PC-9 (cell line): ENCODE data around the gene INKA2. TPM values are rescaled to one million over a fixed set of nuclear protein-coding genes. Genes with fewer than 3 reads are reported as not detected.

Experiments
- BruUV-seq: library from RNA; stranded (reverse); fragments of 400-500 nt; replicated peaks from 2 replicates; lab custom pipeline; 2021; lab: Mats Ljungman, UMichigan
- CTCF ChIA-PET: fragments of 300-600 bp; sonication (Branson Sonifier 250); formaldehyde crosslinking; loops from one replicate; lab custom pipeline; 2022; ENCODE audit warnings: antibody characterized with exemption; lab: Charles Lee
- POLR2A ChIA-PET: fragments of 300-600 bp; sonication (Branson Sonifier 250); formaldehyde crosslinking; loops from one replicate; lab custom pipeline; 2022; ENCODE audit warnings: antibody characterized with exemption; ENCODE audit not compliant: unreplicated experiment; lab: Charles Lee
- DNase-seq, 2 experiments: peaks; one replicate each; pipeline versions ENCODE4 v3.0.0 to v3.0.0-alpha.2; 2015 to 2022; ENCODE audit warnings: mixed read lengths in 1 of 2
- H2AFZ ChIP-seq: fragments of 200-600 bp; sonication (generic); 2 replicates; pipeline ENCODE4 v1.8.1; 2017; ENCODE audit warnings: antibody characterized with exemption
- H3F3A ChIP-seq: fragments of 200-600 bp; sonication (generic); 2 replicates; pipeline ENCODE4 v1.8.1; 2017; ENCODE audit warnings: antibody characterized with exemption, mild to moderate bottlenecking, low read depth; ENCODE audit not compliant: insufficient read depth
- H3K27ac ChIP-seq: fragments of 200-600 bp; sonication (generic); 2 replicates; pipeline ENCODE4 v1.6.1; 2016; ENCODE audit warnings: mixed run types
- H3K27me3 ChIP-seq: fragments of 200-600 bp; sonication (generic); 2 replicates; pipeline ENCODE4 v1.6.1; 2016; ENCODE audit warnings: low read depth, mixed run types; ENCODE audit not compliant: insufficient read depth
- H3K36me3 ChIP-seq: fragments of 200-600 bp; sonication (generic); 2 replicates; pipeline ENCODE4 v1.6.1; 2016; ENCODE audit warnings: low read depth, mixed run types
- H3K4me1 ChIP-seq: fragments of 200-600 bp; sonication (generic); replicated peaks from 2 replicates; pipeline ENCODE4 v1.6.1; 2016; ENCODE audit warnings: mixed run types; ENCODE audit not compliant: insufficient read depth
- H3K4me2 ChIP-seq: fragments of 200-600 bp; sonication (generic); 2 replicates; pipeline ENCODE4 v1.6.1; 2017; ENCODE audit warnings: mixed run types
- H3K4me3 ChIP-seq: fragments of 200-600 bp; sonication (generic); 2 replicates; pipeline ENCODE4 v1.6.1; 2016; ENCODE audit warnings: mixed run types
- H3K79me2 ChIP-seq: fragments of 200-600 bp; sonication (generic); 2 replicates; pipeline ENCODE4 v1.6.1; 2017; ENCODE audit warnings: low read depth, mixed run types
- H3K9me2 ChIP-seq: fragments of 200-600 bp; sonication (generic); 2 replicates; pipeline ENCODE4 v1.8.1; 2017; ENCODE audit warnings: mild to moderate bottlenecking; ENCODE audit not compliant: insufficient read depth
- H3K9me3 ChIP-seq: fragments of 200-600 bp; sonication (generic); 2 replicates; pipeline ENCODE4 v1.8.1; 2016; ENCODE audit warnings: low read depth; ENCODE audit not compliant: insufficient read depth
- H4K20me1 ChIP-seq: fragments of 200-600 bp; sonication (generic); 2 replicates; pipeline ENCODE4 v1.8.1; 2017; ENCODE audit not compliant: insufficient read depth
- CTCF ChIP-seq: fragments of 200-600 bp; sonication (generic); conservative IDR thresholded peaks from 2 replicates; pipeline ENCODE4 v1.6.1; 2017; ENCODE audit warnings: mixed run types, antibody characterized with exemption, mild to moderate bottlenecking, moderate library complexity
- EZH2 ChIP-seq: fragments of 200-600 bp; sonication (generic); IDR thresholded peaks from 2 replicates; pipeline ENCODE4 v1.8.0; 2017; ENCODE audit warnings: antibody characterized with exemption, low read depth
- intact Hi-C: fragments of 100-400 bp; cut with micrococcal nuclease; formaldehyde crosslinking; loops from one replicate; pipeline ENCODE4 v1.10.0; 2022; ENCODE audit not compliant: unreplicated experiment
- total RNA-seq: library from RNA; stranded (reverse); gene quantifications from 2 replicates; pipeline ENCODE4 v1.2.3, GENCODE V29; 2021

Gene INKA2
- total RNA-seq, 1 experiment from 2014 or later = 1.4 TPM

- no peak for DNase-seq
- Histone ChIP-seq H3K79me2 (no peaks in the 10 kb centered on the region), H4K20me1 (peaks cover 25% of the 10 kb centered on the region), H3K27ac (no peak overlapping the region), H3K4me1 (no peaks in the 10 kb centered on the region), H3K36me3 (peaks cover 15% of the 10 kb centered on the region), H3K27me3 (no peaks in the 10 kb centered on the region), H3K4me2 (no peak overlapping the region), H3K9me2 (no peaks in the 10 kb centered on the region), H3K4me3 (no peak overlapping the region), H2AFZ (no peak overlapping the region), H3K9me3 (no peaks in the 10 kb centered on the region), H3F3A (peaks cover 10% of the 10 kb centered on the region)
- BruUV-seq = no TSS peak
- ChIA-PET POLR2A (no interaction called here), CTCF (interaction anchor here (0.8 kb wide), 1 partner anchor 55 kb away, joined by 3 read pairs; no protein-coding TSS in a partner anchor)
- TF ChIP-seq EZH2 (no peak), CTCF (no peak)
- intact Hi-C loops = loop anchor here (1.0 to 5.0 kb wide), 3 partner anchors 287 to 546 kb away; no protein-coding TSS in a partner anchor
These were observed 29.4 kb upstream of the INKA2 start for GRCh38 chr1:111768625-111769024.

GRCh38 chr1:111768023-111768422, 28.8 kb upstream of the INKA2 start:
- CTCF ChIA-PET = interaction anchor here (0.8 kb wide), 1 partner anchor 55 kb away, joined by 3 read pairs; no protein-coding TSS in a partner anchor
- peaks cover 25% of the 10 kb centered on the region for H4K20me1 ChIP-seq
- no peaks in the 10 kb centered on the region for H3K4me1 ChIP-seq
- no peak overlapping the region for H3K4me2 ChIP-seq
- no peak overlapping the region for H3K27ac ChIP-seq
- BruUV-seq = no TSS peak
- no peaks in the 10 kb centered on the region for H3K27me3 ChIP-seq
- H3K4me3 ChIP-seq = no peak overlapping the region
- H3K36me3 ChIP-seq = peaks cover 21% of the 10 kb centered on the region
- POLR2A ChIA-PET = interaction anchor here (0.6 kb wide), 1 partner anchor 604 kb away, joined by 4 read pairs; no protein-coding TSS in a partner anchor
- no peaks in the 10 kb centered on the region for H3K9me2 ChIP-seq
- no peak for DNase-seq
- peaks cover 10% of the 10 kb centered on the region for H3F3A ChIP-seq
- no peaks in the 10 kb centered on the region for H3K79me2 ChIP-seq
- H3K9me3 ChIP-seq = no peaks in the 10 kb centered on the region
- TF ChIP-seq EZH2 = no peak
- TF ChIP-seq CTCF = no peak
- intact Hi-C loops = loop anchor here (2.0 to 5.0 kb wide), 2 partner anchors 366 to 545 kb away; no protein-coding TSS in a partner anchor
- H2AFZ ChIP-seq = no peak overlapping the region

- Histone ChIP-seq H2AFZ (no peak overlapping the region), H3K27ac (no peak overlapping the region), H3K36me3 (peaks cover 67% of the 10 kb centered on the region), H3F3A (peaks cover 4% of the 10 kb centered on the region; the same call in 1 of the 2 replicates), H3K79me2 (peaks cover 19% of the 10 kb centered on the region), H3K4me3 (no peak overlapping the region), H3K9me2 (no peaks in the 10 kb centered on the region), H4K20me1 (peaks cover 26% of the 10 kb centered on the region), H3K27me3 (no peaks in the 10 kb centered on the region), H3K9me3 (no peaks in the 10 kb centered on the region), H3K4me2 (no peak overlapping the region), H3K4me1 (peaks cover 3% of the 10 kb centered on the region)
- no TSS peak for BruUV-seq
- DNase-seq = no peak
- ChIA-PET CTCF (no interaction called here), POLR2A (no interaction called here)
- intact Hi-C loops = no loop called here
- TF ChIP-seq EZH2 (no peak), CTCF (no peak)
These were observed 23.1 kb upstream of the INKA2 start for GRCh38 chr1:111762332-111762731.
